Anterior cingulate cortex (tissue), 58 donors: ENCODE results near the gene FAT1.
"Not testable (repeated sequence)": the region's sequence is repeated elsewhere in the genome, so short reads cannot be mapped to it uniquely, and the experiment has no call there.

ENCODE experiments used
- DNase-seq, 58 donors: peaks; one replicate each; lab custom pipeline; 2025; lab: John Stamatoyannopoulos, UW

Gene FAT1

GRCh38 chr4:186723292-186724057 lies at the start of gene FAT1:
FAT1 (minus strand) TSS chr4:186723856; CDS start chr4:186709827, 14,029 bp downstream.
- DNase-seq, result peak in 42 of 58 donors; percentile 10 to 70 (median 44)

- no peak for DNase-seq
Measured at GRCh38 chr4:186772936-186773487, 49.4 kb upstream of the FAT1 start.

GRCh38 chr4:186771624-186772023 lies 48.0 kb upstream of the FAT1 start:
- DNase-seq, result no peak

- DNase-seq, result peak in 1 of 58 donors; percentile 5
Measured at GRCh38 chr4:186770481-186771175, 47.0 kb upstream of the FAT1 start.

- DNase-seq, result no peak
Measured at GRCh38 chr4:186767794-186768193, 44.1 kb upstream of the FAT1 start.

GRCh38 chr4:186765673-186766546 lies 42.3 kb upstream of the FAT1 start:
- no peak for DNase-seq

- DNase-seq, result no peak
Measured at GRCh38 chr4:186765138-186765537, 41.5 kb upstream of the FAT1 start.

GRCh38 chr4:186764457-186764856 lies 40.8 kb upstream of the FAT1 start:
- no peak for DNase-seq

- no peak for DNase-seq
Measured at GRCh38 chr4:186762865-186763264, 39.2 kb upstream of the FAT1 start.

GRCh38 chr4:186762361-186762760 lies 38.7 kb upstream of the FAT1 start:
- no peak for DNase-seq

- DNase-seq, result not testable (repeated sequence)
Measured at GRCh38 chr4:186761956-186762355, 38.3 kb upstream of the FAT1 start.

GRCh38 chr4:186761393-186761792 lies 37.7 kb upstream of the FAT1 start:
- peak in 15 of 58 donors; percentile 1 to 43 (median 4) for DNase-seq

GRCh38 chr4:186760576-186760975 lies 36.9 kb upstream of the FAT1 start:
- no peak for DNase-seq

- DNase-seq, result no peak
Measured at GRCh38 chr4:186759990-186760389, 36.3 kb upstream of the FAT1 start.

GRCh38 chr4:186758929-186759682 lies 35.5 kb upstream of the FAT1 start:
- no peak for DNase-seq

- no peak for DNase-seq
Measured at GRCh38 chr4:186757696-186758355, 34.2 kb upstream of the FAT1 start.

- not testable (repeated sequence) for DNase-seq
Measured at GRCh38 chr4:186756550-186756949, 32.9 kb upstream of the FAT1 start.

GRCh38 chr4:186755550-186756519 lies 32.2 kb upstream of the FAT1 start:
- no peak for DNase-seq
